Stimulated activated CD8-positive, alpha-beta memory T cell treated with anti-CD3 and anti-CD28 coated beads, Interleukin-4, amount 100 ng/mL, for 4 hours (primary cell): ENCODE measurements around the gene LECT2.

Experiments used
- DNase-seq, 2 donors: peaks; one replicate each; pipeline ENCODE4 v3.0.0-alpha.2; 2020; ENCODE audit warnings: low read depth in 2 of 2, low spot score in 1 of 2

Gene LECT2

DNA sequence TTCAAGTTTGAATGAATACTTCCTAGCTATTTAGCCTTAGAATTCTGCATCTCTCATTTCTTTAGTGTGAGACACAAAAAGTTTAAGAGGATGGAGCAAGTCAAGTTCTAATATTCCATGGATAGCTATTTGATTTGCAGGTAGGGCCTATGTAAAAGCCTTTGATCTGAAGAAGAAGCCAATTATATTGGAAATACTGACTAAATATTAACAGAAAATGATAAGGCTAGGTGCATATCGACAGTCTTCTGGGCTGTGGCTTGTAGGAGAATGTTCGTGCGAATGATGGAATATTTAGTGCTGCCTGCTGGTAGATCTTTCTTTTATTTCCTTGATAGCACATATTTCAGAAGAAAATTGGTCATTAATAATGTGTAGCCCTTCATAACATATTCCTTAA is at the start of gene LECT2:
Gene LECT2 (minus strand): TSS at position 85 of the 400 bp plus-strand sequence. CDS start 150 bp downstream, outside the sequence.
- no peak for DNase-seq

GRCh38 chr5:136004436-136004835 is 49.7 kb upstream of the LECT2 start:
- no peak for DNase-seq

DNA sequence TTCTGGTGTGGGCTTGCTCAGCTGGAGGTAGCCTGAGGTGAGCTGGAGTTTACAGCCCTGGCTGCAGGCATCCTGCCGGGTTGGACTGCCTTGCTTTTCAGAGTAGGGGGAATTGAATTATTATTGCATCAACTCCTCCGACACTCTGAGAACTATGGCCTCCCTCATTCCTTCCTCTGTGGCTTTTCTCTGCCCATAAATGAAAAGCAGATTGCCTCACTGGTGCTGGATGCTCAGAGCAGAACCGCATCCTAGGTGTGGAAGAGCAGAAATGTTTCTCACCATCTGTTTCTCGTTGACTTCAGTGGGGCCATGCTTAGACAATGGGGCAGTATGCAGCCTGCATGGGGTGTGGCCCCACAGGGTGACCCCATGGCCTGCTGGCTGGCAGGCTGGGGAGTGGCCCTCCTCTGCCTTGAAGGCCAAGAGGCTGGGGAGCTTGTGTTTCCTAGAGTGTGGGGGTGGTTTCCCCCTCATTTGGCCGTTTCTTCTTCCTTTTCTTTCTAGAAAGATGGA is 46.7 kb upstream of the LECT2 start:
- no peak for DNase-seq

- DNase-seq: no peak
Observed at GRCh38 chr5:136000932-136001331, 46.1 kb upstream of the LECT2 start.

DNA sequence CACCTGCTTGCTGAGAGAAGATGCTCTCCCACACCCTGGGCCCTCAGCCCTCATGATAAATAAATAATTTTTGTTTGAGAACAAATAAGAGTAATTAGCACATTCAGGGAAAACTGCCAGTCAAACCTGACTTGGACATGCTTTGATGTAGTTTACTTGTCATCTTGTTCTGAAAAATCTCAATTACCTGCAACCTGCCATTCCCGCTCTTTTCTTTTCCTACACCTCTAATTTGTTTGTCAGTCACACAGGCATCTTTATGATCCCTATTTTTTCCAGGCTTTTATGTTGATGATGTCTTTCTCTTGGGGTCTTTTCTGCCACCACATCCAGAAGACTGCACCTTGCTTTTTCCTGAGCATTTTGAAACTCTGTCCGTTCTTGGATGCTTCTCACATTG is 45.4 kb upstream of the LECT2 start:
- no peak for DNase-seq

DNA sequence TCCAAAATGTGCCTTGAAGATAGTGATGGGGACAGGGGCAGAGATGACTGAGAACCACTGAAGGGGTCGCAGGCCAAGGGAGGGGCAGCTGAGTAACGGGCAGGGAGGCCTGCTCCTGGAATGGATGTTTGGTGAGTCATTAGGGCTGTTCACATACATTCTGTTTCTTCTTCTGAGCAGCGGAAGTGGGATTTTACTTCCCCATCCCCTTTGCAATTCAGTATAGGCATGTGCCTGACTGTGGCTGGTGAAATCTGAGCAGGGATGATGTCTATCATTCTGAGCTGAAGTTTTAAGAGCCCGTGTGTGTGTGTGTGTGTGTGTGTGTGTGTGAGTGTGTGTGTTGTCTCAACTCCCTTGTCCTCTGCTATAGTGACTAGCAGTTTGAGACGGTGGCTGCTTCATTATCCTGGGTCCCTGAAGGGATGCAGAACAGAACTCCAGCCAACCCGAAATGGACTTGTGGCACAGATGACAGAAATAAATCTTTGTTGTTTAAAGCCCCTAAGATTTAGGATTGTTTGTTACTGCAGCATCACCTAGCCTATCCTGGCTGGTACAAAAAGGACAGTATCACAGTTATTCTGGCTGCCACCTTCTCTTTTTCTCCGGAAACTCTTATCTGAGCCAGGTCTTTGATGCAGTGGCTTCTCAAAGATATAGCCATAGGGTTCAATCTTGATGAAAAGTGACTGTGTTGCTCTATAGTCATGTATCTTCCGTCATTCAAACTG is 44.8 kb upstream of the LECT2 start:
- no peak for DNase-seq

- no peak for DNase-seq
Observed at GRCh38 chr5:135998889-135999288, 44.1 kb upstream of the LECT2 start.

- DNase-seq: no peak
Observed at GRCh38 chr5:135997673-135998335, 43.0 kb upstream of the LECT2 start.

DNA sequence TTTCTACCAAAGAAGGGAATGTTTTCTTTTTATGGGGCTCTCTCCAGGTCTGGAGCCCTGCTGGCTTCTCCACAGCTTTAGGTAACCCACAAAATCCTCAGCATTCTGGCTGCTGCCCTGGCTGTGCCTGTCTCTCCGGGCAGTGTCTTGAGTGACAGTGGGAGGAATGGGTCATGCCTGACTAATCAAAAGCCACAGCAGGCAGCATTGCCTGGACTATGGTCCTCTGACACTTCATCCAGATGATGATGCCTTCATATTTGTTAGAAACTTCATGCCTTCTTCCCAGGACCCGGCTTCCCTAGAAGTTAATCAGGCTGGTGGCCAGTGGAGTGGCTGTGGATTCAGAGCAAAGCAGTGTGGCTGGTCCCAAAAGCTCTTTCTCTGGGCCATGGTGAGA is 41.8 kb upstream of the LECT2 start:
- no peak for DNase-seq

DNA sequence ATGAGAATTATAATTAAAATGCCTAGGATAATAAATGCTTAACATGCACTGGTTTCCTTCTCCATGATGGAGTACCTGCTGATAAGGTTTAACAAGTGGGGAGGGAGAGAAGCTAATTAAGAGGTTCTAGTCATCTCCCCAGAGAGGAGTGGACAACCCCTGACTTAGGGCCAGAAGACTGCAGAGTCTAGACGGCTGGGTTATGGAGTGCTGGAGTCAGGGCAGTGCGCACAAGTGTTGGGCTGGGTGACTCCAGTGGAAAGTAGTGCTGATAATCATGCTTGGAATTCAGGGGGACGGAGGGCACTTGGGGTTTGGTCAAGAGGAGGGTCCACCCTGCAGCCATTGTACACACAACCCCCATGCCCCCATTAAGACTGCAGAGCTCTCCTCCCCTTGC is 41.2 kb upstream of the LECT2 start:
- no peak for DNase-seq

DNA sequence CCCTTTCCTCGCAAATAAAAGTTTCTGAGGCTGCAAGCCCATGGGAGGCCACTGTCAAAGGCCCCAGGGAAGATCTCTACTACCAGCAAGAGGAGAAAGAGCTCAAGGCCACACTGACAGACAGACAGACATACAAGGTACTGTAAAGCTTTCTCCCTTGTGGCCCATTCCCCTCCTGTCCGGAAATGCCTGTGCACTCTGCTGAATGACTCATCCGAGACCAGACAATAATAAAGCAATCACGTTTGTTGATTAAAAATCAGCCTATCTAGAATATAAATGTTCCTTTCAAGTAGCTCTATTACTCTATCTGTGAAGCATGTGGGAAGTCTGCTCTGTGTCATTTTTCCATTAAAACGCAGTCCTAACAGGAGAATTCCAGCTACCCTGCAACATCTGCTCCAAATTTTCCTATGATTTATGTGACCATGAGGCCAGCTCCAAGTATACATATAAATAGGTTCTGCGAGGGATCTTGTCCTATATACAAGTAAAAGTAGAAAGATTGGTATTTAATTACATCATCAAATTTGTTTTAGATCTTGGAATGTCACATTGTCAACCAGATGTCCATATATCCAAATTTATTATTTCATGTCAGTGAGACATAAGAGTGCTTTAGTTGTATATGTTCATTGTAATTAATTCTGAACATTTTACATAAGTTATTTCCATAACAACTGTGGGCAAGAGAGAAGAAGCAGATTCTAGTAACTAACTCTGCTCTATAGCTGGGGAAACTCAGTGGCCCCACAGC is 39.3 kb upstream of the LECT2 start:
- no peak for DNase-seq

- DNase-seq: no peak
Observed at GRCh38 chr5:135993335-135993879, 38.6 kb upstream of the LECT2 start.

DNA sequence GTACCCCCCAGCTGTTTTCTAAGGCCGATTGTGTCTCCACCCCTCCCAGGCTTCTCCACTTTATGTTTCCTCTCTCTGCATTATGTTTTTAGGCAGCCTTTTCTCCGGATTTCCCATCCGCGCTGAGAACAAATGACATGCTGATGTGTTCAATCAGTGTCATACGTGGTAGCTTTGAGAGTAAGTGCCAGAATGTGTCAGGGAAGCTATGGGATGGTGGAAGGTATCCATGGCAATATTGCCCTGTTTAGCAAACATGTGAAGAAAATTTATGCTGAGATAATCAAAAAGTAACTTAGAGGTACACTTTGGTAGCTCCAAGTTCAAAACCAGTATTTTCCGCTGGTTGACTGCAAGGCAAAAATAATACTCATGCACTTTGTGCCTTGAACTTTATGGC is 36.6 kb upstream of the LECT2 start:
- DNase-seq: no peak

- DNase-seq: no peak
Observed at GRCh38 chr5:135990528-135991255, 35.9 kb upstream of the LECT2 start.

DNA sequence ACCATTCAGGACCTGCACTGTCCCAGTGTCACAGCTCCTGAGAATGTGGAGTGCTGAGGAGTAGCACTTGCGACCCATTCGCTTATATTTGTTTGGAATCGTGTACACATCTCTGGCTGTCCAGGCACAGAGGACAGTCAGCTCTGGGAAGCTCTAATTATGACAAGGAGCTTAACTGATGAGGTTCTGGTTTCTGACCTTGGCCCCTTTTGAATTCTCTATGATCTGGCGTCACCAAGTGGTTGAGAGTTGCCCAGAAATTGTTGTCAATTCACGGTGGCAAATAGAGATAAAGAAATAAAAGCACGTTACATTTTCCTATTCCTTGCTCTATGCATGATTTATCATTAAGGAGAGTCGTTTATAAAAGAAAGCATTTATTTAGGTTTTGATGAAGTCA is 34.9 kb upstream of the LECT2 start:
- no peak for DNase-seq

DNA sequence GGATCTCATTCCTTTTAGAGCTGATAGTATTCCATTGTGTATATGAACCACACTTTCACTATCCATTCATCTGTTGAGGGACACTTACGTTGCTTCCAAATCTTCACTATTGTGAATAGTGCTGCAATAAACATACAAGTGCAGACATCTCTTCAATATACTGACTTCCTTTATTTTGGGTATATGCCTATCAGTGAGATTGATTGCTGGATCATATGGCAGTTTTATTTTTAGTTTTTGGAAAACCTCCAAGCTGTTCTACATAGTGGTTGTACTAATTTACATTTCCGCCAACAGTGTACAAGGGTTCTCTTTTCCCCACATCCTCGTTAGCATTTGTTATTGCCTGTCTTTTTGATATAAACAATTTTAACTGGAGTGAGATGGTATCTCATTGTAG is 33.8 kb upstream of the LECT2 start:
- DNase-seq: no peak

- no peak for DNase-seq
Observed at GRCh38 chr5:135986891-135987401, 32.2 kb upstream of the LECT2 start.

GRCh38 chr5:135986401-135986800 is 31.6 kb upstream of the LECT2 start:
- no peak for DNase-seq

GRCh38 chr5:135985951-135986350 is 31.2 kb upstream of the LECT2 start:
- DNase-seq: no peak

GRCh38 chr5:135980620-135981019 is 25.8 kb upstream of the LECT2 start:
- no peak for DNase-seq

DNA sequence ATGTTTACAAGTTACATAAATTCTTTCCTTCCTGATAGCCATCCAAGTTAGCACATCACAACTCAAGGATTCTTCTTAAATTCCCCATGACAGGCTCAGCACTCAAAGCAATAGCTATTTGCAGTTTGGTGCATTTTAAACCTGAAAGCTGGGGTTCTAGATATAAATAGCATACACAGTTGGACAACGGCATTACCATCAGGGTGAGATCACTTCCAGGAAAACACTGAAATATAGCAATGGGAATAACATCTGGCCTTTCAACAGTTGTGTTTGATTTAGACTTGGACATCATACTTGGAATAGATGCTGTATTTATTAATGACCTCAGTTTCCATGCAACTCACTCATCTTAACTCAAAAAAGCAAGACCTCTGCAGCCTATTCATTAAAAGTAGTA is 24.7 kb upstream of the LECT2 start:
- no peak for DNase-seq
